NCI-H1694 treated with DMSO at 0.1 percent for 48 hours (cell line): Measurements from ENCODE around the gene MAP7.
A peak's percentile ranks its signal among the peaks of the same experiment; 100 is the strongest.

Source experiments
- DNase-seq: peaks from one replicate; lab custom pipeline; 2025; lab: John Stamatoyannopoulos, UW

The MAP7 gene

DNA sequence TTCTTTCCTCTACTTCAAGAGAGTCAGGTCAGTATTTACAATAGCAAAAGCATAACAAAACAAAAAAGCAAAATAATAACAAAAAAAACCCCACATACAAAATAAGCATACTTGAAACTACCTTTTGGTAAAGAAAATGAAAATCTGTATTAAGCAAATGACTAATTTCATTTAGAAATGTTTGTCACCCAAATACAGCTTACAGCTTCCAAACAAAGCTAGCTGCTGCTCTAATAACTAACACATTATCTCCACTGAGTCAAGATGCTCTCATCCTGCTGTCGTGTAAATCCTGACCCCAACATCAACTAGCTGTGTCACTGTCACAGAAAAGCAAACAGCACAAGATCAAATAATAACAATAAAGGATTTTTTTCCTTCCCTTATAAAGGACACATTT lies 21.7 kb downstream of the MAP7 start:
- no peak for DNase-seq

DNA sequence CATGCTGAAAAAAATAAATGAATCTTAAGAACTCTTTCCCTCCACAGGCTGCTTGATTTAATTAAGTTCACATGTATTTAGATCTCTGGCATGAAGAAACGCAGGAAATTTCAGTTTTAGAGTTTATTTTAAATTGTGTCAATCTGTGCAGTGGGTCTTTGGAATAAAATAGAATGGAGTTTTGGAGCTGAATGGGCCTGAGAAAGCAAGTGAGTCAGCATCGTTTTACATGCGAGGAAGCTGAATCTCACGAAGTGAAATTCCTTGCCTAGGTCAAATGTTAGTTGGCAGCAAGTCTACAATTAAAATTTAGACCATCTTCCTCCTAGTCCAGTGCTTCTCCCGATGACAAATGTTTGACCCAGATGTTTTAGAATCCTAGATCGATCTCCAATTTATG lies 22.4 kb downstream of the MAP7 start:
- DNase-seq: no peak

DNA sequence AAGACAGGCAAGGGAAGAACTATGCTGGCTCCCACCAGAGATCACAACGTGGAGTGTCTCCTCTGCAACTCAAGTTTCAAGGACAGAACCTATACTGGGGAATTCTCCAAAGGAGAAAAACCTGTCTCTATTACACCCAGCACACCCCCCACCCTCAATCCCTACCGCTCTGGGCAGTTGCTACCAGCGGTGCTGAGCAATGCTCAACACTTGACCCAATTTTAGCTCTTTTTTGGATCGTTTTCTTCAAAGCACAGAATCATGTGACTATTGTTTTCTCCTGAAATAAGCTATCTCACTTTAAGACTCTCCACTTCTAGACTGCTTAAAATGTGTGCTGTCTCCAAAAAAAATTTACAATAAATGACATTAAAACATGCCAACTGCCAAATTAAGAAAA lies 23.3 kb downstream of the MAP7 start:
- no peak for DNase-seq

DNA sequence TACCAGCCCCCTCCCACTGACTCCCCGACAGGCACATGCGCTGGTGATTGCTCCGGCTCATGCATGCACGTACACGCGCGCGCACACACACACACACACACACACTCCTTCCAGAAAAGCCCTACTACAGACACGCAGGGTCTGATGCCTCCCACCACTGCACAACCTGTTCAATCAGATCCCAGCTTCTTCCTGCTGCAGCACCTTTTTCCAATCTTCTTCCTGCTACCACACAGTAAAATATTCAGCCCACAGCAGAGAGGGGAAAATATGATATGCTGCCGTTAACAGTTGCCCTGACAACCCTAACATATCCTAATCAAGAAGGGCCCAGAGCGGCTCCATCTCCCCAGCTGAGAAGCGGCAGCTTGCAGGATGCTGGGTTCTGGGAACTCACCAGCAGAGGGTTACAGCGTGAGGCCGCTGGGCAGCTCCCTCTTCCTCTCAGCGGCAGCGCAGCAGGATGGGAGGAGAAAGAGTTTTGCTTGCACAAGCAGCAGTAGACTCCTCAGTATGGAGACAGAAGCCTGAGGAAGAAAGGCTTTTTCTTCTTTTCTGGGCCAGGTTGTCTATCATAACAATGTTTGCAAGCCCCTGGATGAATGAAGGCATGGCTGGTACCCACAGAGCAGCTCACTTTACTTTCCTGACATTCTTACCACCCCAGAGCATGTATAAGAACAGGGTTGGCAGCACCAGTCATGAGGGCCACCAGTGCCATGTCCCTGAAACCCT lies 23.9 kb downstream of the MAP7 start:
- DNase-seq: peak; percentile 62

DNA sequence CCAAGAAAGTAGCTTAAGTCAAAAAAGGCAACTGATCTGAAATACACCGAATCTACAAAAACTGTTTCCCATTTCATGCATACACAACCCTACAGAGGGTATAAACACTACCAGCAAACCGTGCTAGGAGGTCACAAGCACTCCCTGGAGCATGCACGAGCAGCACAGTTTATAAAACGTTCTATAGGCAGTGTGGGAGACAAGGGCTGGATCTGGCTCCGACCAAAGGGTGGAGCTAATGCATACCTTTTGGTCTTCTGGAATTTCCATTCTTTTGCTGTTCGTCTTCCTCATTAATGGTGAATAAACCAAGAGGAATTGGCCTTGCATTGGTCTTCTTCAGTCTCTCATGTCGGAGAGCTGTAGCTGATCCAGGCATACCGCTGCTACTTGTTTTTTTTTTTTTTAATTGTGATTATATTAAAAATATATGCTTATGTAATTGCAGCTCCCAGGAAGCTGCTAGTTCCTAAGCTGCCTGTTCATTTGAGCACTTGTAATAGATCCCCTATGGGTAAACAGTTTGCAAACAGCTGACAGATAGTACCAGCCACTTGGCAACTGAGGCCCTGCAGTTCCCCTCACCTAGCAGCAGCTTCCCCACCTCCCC lies 24.5 kb downstream of the MAP7 start:
- DNase-seq: peak; percentile 21

DNA sequence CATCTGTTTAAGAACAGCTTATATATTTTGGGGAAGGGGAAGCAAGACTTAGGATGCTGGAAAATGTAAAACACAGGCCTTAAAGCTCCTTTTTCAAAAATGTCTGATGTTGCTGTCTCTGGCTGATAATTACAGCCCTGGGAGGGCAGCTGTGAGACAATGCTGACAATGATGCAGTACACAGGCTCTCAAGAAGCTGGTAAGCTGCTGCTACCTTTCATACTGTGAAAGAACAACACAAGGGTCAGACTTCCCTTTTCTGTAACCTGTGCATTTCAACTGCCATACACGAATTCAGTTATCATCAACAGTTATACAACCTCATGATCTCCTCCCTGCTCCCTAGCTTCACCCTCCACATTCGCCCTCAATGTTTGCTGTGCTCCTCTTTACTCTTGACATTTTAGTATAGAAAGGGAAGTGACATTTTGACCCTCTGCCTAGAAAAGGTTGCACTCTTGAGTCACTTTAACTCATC lies 25.2 kb downstream of the MAP7 start:
- no peak for DNase-seq

DNA sequence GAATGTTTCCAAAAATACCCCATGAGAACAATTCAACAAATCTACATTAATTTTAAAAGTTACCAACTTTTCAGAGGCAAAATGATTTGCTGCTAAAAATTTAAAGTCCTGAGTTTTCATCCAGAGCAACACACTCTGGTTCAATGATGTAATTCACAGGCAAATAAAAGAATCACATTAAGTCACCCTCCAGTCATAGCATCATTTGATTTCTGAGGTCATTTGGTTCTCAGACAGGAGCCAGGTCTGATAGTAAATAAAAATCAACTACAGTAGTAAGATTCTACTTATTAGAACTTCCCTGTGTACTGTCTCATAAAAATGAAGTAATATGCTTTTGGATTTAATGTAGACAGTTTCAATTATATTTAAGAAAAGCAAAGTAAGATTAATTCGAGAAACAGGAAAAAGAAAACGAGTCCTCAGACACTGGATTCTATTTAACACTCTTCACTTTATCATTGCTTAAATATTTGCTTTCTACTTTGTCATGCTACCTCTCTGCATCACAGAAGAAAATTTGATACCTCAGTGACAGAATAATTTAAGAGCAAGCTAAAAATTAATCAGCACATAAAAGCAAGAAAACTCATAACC lies 25.8 kb downstream of the MAP7 start:
- DNase-seq: no peak

DNA sequence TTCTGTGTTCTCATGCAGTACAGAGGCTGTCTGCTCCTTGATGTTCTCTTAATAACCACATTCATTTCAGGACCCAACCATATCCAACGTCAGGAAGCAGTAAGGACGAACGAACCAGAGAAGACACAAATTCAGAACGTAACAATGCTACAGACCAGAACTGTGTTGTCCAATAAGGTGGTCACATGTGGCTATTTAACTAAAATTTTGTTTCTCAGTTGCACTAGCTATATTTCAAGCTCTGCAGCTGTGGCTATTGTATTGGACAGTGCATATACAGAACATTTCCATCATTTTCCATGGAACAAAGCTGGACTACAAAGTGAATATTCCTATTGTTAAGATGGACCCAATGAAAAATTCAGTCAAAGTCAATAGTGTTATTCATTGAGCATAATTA lies 27.0 kb downstream of the MAP7 start:
- no peak for DNase-seq

DNA sequence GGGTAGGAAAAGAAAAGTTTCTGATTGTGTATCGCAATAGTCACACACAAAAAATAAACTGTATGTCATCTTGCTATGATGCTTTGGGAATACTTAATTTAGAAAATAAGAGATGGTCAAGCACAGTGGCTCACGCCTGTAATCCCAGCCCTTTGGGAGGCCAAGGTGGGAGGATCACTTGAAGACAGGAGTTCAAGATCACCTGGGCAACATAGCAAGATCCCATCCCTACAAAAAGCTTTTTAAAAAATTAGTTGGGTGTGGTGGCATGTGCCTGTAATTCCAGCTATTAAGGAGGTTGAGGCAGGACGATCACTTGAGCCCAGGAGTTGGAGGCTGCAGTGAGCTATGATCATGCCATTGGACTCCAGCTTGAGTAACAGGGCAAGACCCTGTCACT lies 27.6 kb downstream of the MAP7 start:
- no peak for DNase-seq

DNA sequence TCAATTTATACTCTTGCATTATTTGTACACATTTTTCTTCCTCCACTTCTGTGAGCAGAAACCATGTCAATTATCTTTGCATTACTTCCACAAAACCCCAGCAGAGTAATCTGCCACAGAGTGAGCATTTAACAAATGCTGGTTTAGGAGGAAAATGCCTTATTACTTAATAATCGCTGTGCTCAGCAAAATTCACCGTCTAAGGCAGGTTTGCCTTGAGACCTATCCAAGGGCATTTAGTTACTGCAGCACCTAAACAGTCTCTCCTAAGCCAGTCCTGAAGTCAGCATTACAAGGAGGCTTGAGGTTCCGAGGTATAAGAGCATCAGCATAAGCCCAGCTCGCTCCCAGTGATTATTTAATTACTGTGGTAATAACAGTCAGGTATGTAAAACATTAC lies 28.3 kb downstream of the MAP7 start:
- no peak for DNase-seq

DNA sequence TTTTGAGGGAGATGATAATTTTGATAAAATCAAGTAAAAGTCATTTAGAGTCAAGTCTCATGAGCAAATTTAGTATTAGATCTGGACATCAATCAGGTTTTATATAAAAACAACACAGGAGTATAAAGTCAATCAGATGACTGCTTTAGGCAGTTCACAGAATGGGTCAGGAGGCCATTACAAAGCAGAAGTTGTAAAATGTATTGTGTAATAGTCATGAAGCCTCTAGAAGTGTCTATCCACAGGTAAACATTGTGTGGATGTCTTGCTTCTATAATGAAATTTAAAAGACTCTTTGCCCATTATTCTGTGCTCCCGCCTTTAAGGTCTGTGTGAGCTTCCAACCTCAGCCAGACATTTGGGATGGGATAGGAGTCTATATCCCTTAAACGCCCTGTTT lies 28.8 kb downstream of the MAP7 start:
- no peak for DNase-seq

DNA sequence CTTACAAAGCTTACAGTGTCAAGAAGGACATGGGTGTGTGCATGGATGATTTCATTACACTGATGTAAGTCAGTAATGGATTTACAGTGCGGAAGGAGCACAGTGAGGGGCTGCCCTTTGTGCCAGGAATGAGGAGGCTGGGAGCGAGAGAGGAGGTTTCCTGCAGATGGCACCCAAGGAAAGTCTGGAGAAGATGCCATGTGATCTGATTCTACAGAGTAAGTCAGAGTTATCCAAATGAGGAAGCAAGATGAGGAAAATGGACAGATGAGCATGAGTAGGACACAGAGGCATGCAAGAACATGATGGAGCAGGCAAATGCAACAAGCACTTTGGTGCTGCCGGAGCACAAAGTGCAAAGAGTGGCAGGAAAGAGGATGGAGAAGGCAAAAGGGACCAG lies 29.7 kb downstream of the MAP7 start:
- DNase-seq: no peak

DNA sequence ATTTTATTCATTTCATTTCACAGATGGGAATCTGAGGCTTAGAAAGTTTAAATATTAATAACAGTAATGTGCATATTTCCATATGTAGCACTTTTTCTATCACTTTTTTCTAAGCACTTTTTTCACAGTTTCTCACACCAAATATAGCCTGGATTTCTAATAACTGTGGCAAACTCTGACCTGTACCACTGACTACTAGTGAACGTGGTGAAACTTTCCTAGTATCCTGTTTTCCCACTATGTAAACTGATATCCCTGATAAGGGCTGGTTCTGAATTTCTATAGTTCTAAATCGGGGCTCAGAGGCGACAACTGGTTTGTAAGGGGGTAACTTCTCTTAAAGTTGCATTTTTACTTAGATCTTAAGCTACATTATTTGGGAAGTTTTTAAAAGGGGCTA lies 32.6 kb downstream of the MAP7 start:
- DNase-seq: no peak

DNA sequence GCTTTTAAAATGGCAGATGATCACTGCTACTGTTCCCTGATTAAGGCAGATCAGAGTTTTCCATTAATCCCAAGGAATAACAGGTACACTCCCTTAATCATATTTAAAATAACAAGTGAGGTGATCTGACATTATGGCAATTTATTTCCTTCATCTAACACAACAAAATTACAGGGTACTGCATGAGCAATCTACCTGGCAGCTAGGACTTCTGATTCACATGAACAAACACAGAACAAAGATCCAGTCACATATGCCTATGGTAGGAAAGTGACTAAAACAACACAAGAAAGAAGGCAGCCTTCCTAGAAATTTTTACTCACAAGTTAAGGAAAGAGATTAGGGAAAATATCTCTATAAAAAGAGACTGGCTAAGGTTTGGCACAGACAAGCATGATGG lies 33.2 kb downstream of the MAP7 start:
- DNase-seq: no peak

DNA sequence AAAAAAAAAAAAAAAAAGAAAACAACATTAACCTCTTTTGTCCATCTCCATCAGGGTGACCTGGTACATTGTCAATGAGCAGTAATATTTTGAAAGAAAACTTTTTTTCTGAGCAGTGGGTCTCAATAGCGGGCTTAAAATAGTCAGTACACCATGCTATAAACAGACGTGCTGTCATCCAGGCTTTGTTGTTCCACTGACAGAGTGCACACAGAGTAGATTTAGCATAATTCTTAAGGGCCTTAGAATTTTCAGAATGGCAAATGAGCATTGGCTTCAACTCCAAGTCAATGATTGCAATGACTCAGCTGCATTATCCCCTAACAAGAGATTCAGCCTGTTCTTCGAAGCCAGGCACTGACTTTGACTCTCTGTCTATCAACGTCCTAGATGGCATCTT lies 35.6 kb downstream of the MAP7 start:
- no peak for DNase-seq

DNA sequence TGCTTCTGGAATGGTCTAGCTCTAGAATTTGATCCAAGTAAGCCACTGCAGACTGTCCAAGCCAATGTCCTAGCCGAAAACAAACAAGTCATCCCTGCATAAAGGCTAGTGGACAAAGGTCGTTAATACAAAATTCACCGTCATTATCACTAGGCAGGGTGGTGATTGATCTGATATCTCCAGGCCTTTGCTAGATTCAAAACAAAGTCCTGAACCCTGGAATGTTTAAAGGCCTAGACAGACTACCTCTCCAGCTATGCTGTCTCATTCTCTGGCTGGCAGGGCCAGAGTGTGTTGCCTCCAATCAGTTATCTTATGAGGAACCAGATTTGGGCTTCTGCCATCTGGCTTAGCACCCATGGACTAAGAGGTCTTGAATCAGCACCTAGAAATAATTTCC lies 38.3 kb downstream of the MAP7 start:
- no peak for DNase-seq

DNA sequence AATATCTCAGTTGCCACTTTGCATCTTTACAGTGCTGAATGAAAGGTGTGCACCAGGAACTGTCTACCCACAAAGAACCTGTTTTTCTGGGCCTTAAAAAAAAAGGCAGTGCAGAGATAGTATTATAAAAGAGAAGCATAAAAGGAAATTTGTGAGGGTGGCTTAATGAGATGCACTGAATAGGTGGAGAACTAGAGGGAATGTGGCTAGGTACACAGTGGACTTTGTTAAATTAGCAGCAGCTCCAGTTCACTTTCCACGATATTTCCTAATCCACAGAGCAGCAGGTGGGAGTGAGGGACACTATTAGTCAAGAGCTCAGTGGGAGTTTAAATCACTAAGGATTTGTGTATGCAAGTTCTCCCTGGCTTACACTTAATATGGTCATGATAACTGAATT lies 38.8 kb downstream of the MAP7 start:
- DNase-seq: no peak

DNA sequence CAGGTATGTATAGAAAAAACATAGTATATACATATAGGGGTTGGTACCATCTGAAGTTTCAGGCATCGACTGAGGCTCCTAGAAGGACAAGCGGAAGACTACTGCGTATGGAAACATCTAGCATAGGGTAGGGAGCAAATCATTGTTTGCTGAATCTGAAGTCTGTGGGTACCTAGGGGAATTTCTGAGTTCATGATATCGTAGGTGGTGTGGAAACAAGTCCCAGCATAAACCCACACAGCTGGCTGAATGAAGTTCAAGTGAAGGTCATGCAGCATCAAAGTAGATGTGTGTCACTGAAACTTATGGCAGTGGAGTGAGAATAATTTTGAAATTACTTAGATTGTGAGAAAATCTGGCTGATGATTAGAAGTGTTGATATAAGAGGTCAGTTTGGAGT lies 39.4 kb downstream of the MAP7 start:
- DNase-seq: no peak

DNA sequence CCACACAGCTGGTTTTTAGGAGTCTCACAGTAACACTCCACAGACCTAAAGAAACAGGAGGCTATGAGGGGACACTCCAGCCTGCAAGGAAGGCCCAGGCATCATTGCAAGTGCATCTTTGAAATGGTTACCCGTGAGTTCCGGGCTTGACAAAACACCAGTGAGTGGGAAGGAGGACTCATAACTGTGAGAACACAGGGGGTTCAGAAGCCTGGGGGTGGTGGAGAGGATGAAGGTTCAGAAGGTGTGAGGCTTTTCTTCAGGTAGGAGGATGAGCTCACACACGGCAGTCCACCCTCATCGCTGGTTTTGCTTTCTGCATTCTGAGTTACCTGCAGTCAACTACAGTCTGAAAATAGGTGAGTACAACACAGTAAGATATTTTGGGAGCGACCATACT lies 39.9 kb downstream of the MAP7 start:
- no peak for DNase-seq

DNA sequence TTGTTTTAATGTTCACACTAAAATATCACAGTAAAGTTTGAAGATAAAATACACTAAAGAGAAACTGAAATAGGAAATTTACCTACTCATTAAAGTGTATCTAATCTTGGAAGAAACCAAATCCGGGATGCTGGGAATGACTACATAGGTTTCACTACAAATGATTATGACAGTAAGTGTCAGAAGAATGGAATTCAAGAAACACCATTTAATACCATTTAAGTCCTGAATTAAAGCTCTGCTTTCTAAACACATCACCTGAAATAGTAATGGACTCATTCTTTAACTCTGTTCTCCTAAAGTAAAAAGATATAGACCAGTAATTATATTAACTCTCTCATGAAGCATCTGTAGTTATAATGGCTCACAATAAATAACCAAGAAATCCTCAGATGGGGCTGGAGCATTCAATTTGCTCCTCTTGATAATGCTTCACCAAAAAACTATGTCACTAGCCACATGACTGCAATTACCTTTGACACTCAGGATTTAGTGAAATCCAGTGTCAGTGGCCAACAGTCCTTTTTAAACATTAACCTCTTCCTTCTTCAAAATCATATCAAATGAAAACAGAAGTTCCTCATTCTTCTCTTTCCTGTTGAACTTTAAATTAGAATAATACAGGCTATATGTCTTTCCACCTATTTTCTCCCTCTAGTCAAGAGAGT lies 41.4 kb downstream of the MAP7 start:
- DNase-seq: no peak

DNA sequence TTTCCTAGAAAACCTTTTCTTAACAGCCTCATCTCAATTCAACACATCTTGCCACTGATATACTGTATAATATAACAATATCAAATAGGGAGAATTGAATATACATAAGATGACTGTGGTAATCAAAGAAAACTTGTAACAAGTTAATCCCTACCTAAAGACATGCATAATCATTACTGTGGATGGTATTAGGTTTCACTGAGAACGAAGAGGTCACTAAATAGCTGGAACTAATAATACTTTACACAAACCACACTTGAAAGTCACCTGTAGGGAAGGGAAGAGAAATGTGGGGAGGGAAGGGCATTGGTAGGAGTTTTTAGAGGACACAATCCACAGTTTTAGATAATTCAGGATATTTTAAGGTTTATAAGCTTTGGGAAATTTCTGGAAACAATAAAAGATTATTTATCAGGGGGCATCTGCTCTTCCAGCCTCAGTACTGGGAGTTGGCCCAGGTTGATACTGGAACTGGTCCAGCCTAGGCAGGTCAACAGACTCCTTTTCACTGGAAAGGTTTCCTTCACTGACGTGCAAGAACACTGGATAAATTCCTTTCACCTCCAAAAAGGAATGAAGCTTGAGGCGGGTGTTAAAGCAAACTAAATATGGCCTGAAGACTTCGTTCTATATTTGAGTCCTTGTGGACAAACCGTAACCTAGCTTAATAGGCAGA lies 44.0 kb downstream of the MAP7 start:
- no peak for DNase-seq

DNA sequence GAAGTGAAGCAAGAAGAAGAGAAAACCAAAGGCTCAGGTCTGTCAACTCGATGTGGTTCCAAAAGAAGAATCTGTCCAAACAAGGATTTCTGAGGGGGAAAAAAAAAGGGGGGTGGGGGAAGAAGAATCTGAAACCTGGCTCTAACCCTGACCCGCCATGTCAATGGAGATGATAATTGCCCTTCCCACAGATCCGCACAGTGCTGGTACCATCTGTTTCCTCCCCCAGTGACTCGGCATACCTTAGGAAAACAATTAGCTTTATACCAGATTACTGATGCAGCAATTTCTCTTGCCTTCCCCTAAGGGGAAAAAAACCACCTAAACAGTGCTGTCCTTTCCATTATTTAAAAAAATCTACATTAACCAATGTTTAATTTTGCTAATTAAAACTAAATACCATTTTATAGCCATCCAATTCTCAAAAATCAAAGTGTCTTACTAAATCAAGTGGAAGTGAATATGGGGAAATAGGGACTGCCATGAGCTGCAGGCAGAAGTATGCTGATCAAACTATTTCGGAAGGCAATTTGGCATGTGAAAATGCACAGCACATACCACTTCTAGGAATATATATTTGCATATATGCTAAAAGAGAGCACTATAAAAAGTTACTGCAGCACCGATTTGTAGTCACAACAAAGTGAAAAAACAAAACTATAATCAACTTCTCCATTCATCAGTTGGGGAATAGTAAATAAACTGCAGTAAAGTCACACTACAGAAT lies 46.8 kb downstream of the MAP7 start:
- peak; percentile 24 for DNase-seq
